H9 (cell line): ENCODE measurements around the gene PDE2A. TPM values are rescaled to one million over a fixed set of nuclear protein-coding genes. Genes with fewer than 3 reads are reported as not detected.
A peak's percentile ranks its signal among the peaks of the same experiment; 100 is the strongest.

Experiments used
- DNase-seq: peaks from one replicate; pipeline ENCODE4 v3.0.0-alpha.2; 2017
- H2AFZ ChIP-seq: one replicate; pipeline ENCODE4 v1.6.1; 2013; ENCODE audit warnings: mild to moderate bottlenecking, low read length, control low read depth, moderate library complexity
- H2AK5ac ChIP-seq: 2 replicates; pipeline ENCODE4 v1.6.1; 2013; ENCODE audit warnings: low read length, control low read depth, mixed read lengths; ENCODE audit not compliant: insufficient read length
- H2BK120ac ChIP-seq: one replicate; pipeline ENCODE4 v1.6.1; 2013; ENCODE audit warnings: low read depth, mild to moderate bottlenecking, low read length, control low read depth, inconsistent platforms; ENCODE audit not compliant: poor library complexity, severe bottlenecking
- H2BK12ac ChIP-seq: 2 replicates; pipeline ENCODE4 v1.6.1; 2013; ENCODE audit warnings: low read length, control low read depth, mixed read lengths, low read depth; ENCODE audit not compliant: insufficient read length
- H2BK15ac ChIP-seq: 2 replicates; pipeline ENCODE4 v1.6.1; 2013; ENCODE audit warnings: low read depth, low read length, control low read depth
- H2BK20ac ChIP-seq: one replicate; pipeline ENCODE4 v1.6.1; 2013; ENCODE audit warnings: low read depth, mild to moderate bottlenecking, low read length, control low read depth, inconsistent platforms; ENCODE audit not compliant: poor library complexity, severe bottlenecking
- H2BK5ac ChIP-seq: 2 replicates; pipeline ENCODE4 v1.6.1; 2013; ENCODE audit warnings: low read length, control low read depth, mixed read lengths; ENCODE audit not compliant: insufficient read length
- H3K14ac ChIP-seq: 2 replicates; pipeline ENCODE4 v1.6.1; 2013; ENCODE audit warnings: low read length, control low read depth; ENCODE audit not compliant: insufficient read depth
- H3K18ac ChIP-seq: 2 replicates; pipeline ENCODE4 v1.6.1; 2013; ENCODE audit warnings: low read depth, mild to moderate bottlenecking, mixed read lengths, low read length, control low read depth; ENCODE audit not compliant: insufficient read length
- H3K23ac ChIP-seq: 2 replicates; pipeline ENCODE4 v1.6.1; 2013; ENCODE audit warnings: low read length, control low read depth, mixed read lengths, low read depth; ENCODE audit not compliant: insufficient read length
- H3K23me2 ChIP-seq: 2 replicates; pipeline ENCODE4 v1.6.1; 2013; ENCODE audit warnings: low read depth, mild to moderate bottlenecking, mixed read lengths, low read length, control low read depth; ENCODE audit not compliant: insufficient read length, poor library complexity, severe bottlenecking
- H3K27ac ChIP-seq: 2 replicates; pipeline ENCODE4 v1.5.1; 2013; ENCODE audit warnings: low read length, control low read depth, mixed read lengths, low read depth; ENCODE audit not compliant: insufficient read length
- H3K27me3 ChIP-seq: 2 replicates; pipeline ENCODE4 v1.6.1; 2013; ENCODE audit warnings: low read length, control low read depth, inconsistent platforms; ENCODE audit not compliant: insufficient read depth
- H3K4ac ChIP-seq: 2 replicates; pipeline ENCODE4 v1.6.1; 2013; ENCODE audit warnings: low read depth, mild to moderate bottlenecking, control low read depth, inconsistent platforms, low read length, moderate library complexity
- H3K4me1 ChIP-seq: 2 replicates; pipeline ENCODE4 v1.6.1; 2013; ENCODE audit warnings: low read length, control low read depth, inconsistent platforms; ENCODE audit not compliant: insufficient read depth
- H3K4me2 ChIP-seq: 2 replicates; pipeline ENCODE4 v1.6.1; 2013; ENCODE audit warnings: low read length, control low read depth, mixed read lengths; ENCODE audit not compliant: insufficient read length, insufficient read depth
- H3K56ac ChIP-seq: 2 replicates; pipeline ENCODE4 v1.6.1; 2013; ENCODE audit warnings: low read depth, mild to moderate bottlenecking, mixed read lengths, low read length, control low read depth; ENCODE audit not compliant: insufficient read length
- H3K79me1 ChIP-seq: 2 replicates; pipeline ENCODE4 v1.6.1; 2013; ENCODE audit warnings: low read depth, mild to moderate bottlenecking, moderate library complexity, low read length, control low read depth, inconsistent platforms; ENCODE audit not compliant: insufficient read depth, poor library complexity, severe bottlenecking
- H3K79me2 ChIP-seq: 2 replicates; pipeline ENCODE4 v1.6.1; 2013; ENCODE audit warnings: low read length, control low read depth, inconsistent platforms; ENCODE audit not compliant: insufficient read depth
- H3K9ac ChIP-seq: 2 replicates; pipeline ENCODE4 v1.6.1; 2013; ENCODE audit warnings: low read length, control low read depth, mixed read lengths; ENCODE audit not compliant: insufficient read length; ENCODE audit errors: extremely low read depth
- H3K9me3 ChIP-seq: one replicate; pipeline ENCODE4 v1.6.1; 2013; ENCODE audit warnings: low read depth, low read length, inconsistent platforms; ENCODE audit not compliant: control insufficient read depth
- H3T11ph ChIP-seq: one replicate; pipeline ENCODE4 v1.6.1; 2013; ENCODE audit warnings: mild to moderate bottlenecking, low read length, control low read depth, inconsistent platforms
- H4K20me1 ChIP-seq: one replicate; pipeline ENCODE4 v1.6.1; 2013; ENCODE audit not compliant: control insufficient read depth, insufficient read length, insufficient read depth
- H4K5ac ChIP-seq: 2 replicates; pipeline ENCODE4 v1.6.1; 2013; ENCODE audit warnings: low read depth, mild to moderate bottlenecking, mixed read lengths, low read length, control low read depth; ENCODE audit not compliant: insufficient read length
- H4K8ac ChIP-seq: replicated peaks from 2 replicates; pipeline ENCODE4 v1.6.1; 2013; ENCODE audit warnings: low read length, control low read depth, mixed read lengths, low read depth; ENCODE audit not compliant: insufficient read length
- H4K91ac ChIP-seq: 2 replicates; pipeline ENCODE4 v1.6.1; 2013; ENCODE audit warnings: low read depth, mild to moderate bottlenecking, moderate library complexity, mixed read lengths, low read length, control low read depth; ENCODE audit not compliant: insufficient read length
- H3K27ac Mint-ChIP-seq, 3 experiments: 2 replicates in 2 of 3; 3 replicates in 1 of 3; pipeline ENCODE4 v1.8.0; 2020 to 2021; ENCODE audit warnings: mixed read lengths in 3 of 3, mild to moderate bottlenecking in 1 of 3, moderate library complexity in 1 of 3
- H3K27me3 Mint-ChIP-seq: 2 replicates; pipeline ENCODE4 v1.8.0; 2021; ENCODE audit warnings: low read depth, mild to moderate bottlenecking, moderate library complexity, mixed read lengths
- H3K36me3 Mint-ChIP-seq, 3 experiments: 2 replicates in 2 of 3; 3 replicates in 1 of 3; pipeline ENCODE4 v1.8.0; 2020 to 2021; ENCODE audit warnings: low read depth in 3 of 3, mixed read lengths in 3 of 3; ENCODE audit not compliant: insufficient read depth in 1 of 3
- H3K4me1 Mint-ChIP-seq, 2 experiments: 2 replicates each; pipeline ENCODE4 v1.8.0; 2020; ENCODE audit warnings: mixed read lengths in 2 of 2
- H3K4me3 Mint-ChIP-seq, 2 experiments: 2 replicates in 1 of 2; 3 replicates in 1 of 2; pipeline ENCODE4 v1.8.0; 2020 to 2021; ENCODE audit warnings: mild to moderate bottlenecking in 2 of 2, mixed read lengths in 2 of 2, moderate library complexity in 1 of 2
- H3K9me3 Mint-ChIP-seq, 2 experiments: 2 replicates in 1 of 2; 3 replicates in 1 of 2; pipeline ENCODE4 v1.8.0; 2020; ENCODE audit warnings: mild to moderate bottlenecking in 2 of 2, mixed read lengths in 2 of 2, moderate library complexity in 1 of 2
- CTCF ChIP-seq: fragments of 200-600 bp; sonication (generic); conservative IDR thresholded peaks from 3 replicates; pipeline ENCODE4 v1.8.0; 2021; ENCODE audit warnings: antibody characterized with exemption, mild to moderate bottlenecking
- WGBS: extraction: QIAGEN DNeasy Blood & Tissue Kit; methylation state at CpG from one replicate; pipeline ENCODE4 v1.1.7; 2013; ENCODE audit warnings: missing lambda C conversion rate, low lambda C conversion rate, mixed read lengths; ENCODE audit not compliant: insufficient read length; ENCODE audit errors: extremely low coverage; 5-methylcytosine and 5-hydroxymethylcytosine counted together
- total RNA-seq: library from RNA; stranded (reverse); gene quantifications from 2 replicates; pipeline ENCODE4 v1.2.1, GENCODE V29; 2021

The PDE2A gene
- total RNA-seq, 1 experiment from 2014 or later: 3.4 TPM

- H4K91ac ChIP-seq: no peak overlapping the region
- no peak overlapping the region for H2BK12ac ChIP-seq
- H3K9ac ChIP-seq: no peak overlapping the region
- 0 out of 7 replicates have a peak, but pooled peaks cover 0 to 4% (median 0%) of the 10 kb centered on the region in 3 experiments for H3K36me3 Mint-ChIP-seq
- no peaks in the 10 kb centered on the region for H3K9me3 ChIP-seq
- no peaks in the 10 kb centered on the region for H4K20me1 ChIP-seq
- no peak overlapping the region for H3K4ac ChIP-seq
- peaks cover 0 to 1% of the 10 kb centered on the region in 2 experiments; a peak in 2 of 5 replicates for H3K9me3 Mint-ChIP-seq
- peak overlapping the region; percentile 20 for H3K4me2 ChIP-seq
- peaks cover 4% of the 10 kb centered on the region; the same call in 1 of the 2 replicates for H3K4me1 ChIP-seq
- no peak overlapping the region for H3K23ac ChIP-seq
- no peak overlapping the region for H2AK5ac ChIP-seq
- H3K79me2 ChIP-seq: no peaks in the 10 kb centered on the region
- no peak overlapping the region for H4K8ac ChIP-seq
- no CpG with 5 or more reads among the region's 12 CpGs for WGBS
- H3K56ac ChIP-seq: no peak overlapping the region
- no peak for DNase-seq
- no peak overlapping the region for H3T11ph ChIP-seq
- H2AFZ ChIP-seq: no peak overlapping the region
- H2BK20ac ChIP-seq: no peak overlapping the region
- peaks cover 47 to 69% of the 10 kb centered on the region in 2 experiments for H3K4me1 Mint-ChIP-seq
- no peak overlapping the region for H3K14ac ChIP-seq
- H3K18ac ChIP-seq: no peak overlapping the region
- no peak for TF ChIP-seq CTCF
- H2BK15ac ChIP-seq: no peak overlapping the region
- no peaks in the 10 kb centered on the region for H3K79me1 ChIP-seq
- H3K4me3 Mint-ChIP-seq: peak overlapping the region; percentile 47 to 81
- H3K27ac Mint-ChIP-seq: no peak overlapping the region; a peak in 1 of 7 replicates
- no peak overlapping the region for H4K5ac ChIP-seq
- no peak overlapping the region for H2BK120ac ChIP-seq
- no peak overlapping the region for H3K27ac ChIP-seq
- no peak overlapping the region for H2BK5ac ChIP-seq
- H3K27me3 ChIP-seq: peaks cover 4% of the 10 kb centered on the region; the same call in 1 of the 2 replicates
- H3K23me2 ChIP-seq: peaks cover 8% of the 10 kb centered on the region
- peaks cover 83% of the 10 kb centered on the region for H3K27me3 Mint-ChIP-seq
Measured at GRCh38 chr11:72673284-72673942, 809 bp downstream of the PDE2A start.
